GM10847 (cell line): ENCODE measurements around the gene NEURL1B.

ENCODE experiments used
- POLR2A ChIP-seq: IDR thresholded peaks from 2 replicates; pipeline ENCODE4 v1.6.1; 2011; ENCODE audit not compliant: insufficient read length; ENCODE audit errors: extremely low read depth

NEURL1B gene

GRCh38 chr5:172602783-172603231 lies 38.3 kb upstream of the NEURL1B start:
- no peak for TF ChIP-seq POLR2A

- no peak for TF ChIP-seq POLR2A
Observed at GRCh38 chr5:172603251-172603806, 37.7 kb upstream of the NEURL1B start.

DNA sequence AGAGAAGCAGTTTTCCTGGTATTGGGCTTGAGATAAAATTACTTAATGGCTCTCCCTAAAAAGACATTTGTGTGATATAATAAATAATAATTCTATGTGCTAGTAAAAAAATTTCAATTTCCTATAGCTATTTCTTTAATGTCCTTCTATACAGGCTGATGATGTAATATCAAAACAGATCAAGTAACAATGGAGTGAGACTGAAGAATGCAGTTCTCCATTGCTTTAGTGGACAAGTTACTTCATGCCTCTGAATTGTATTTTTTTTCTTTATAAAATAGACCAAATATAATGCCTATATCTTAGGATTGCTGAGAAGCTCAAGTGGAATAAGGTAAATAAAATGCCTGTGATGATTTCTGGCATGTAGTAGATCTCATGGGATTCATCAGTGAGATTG lies 35.6 kb upstream of the NEURL1B start:
- TF ChIP-seq POLR2A: no peak

- TF ChIP-seq POLR2A: no peak
Observed at GRCh38 chr5:172606156-172606785, 34.8 kb upstream of the NEURL1B start.

GRCh38 chr5:172607213-172607793 lies 33.8 kb upstream of the NEURL1B start:
- no peak for TF ChIP-seq POLR2A

DNA sequence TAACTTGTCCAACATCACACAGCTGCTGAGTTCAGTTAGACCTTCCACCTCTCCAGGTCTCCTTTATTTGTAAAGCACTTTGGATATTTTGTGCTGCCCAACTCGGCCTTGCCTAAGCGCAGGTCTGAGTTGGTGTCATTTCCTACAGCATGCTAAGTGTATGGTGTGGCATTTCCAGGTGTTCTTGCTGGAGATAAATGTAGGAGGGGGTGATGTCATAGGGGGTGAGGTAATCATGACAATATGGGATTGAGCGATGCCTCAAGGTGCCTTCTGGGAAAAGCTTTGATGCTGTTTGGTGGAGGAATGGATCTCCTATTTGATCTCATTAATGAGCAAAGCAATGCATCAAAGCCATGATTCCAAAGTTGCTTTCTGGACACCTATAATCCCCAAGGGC lies 32.3 kb upstream of the NEURL1B start:
- no peak for TF ChIP-seq POLR2A

DNA sequence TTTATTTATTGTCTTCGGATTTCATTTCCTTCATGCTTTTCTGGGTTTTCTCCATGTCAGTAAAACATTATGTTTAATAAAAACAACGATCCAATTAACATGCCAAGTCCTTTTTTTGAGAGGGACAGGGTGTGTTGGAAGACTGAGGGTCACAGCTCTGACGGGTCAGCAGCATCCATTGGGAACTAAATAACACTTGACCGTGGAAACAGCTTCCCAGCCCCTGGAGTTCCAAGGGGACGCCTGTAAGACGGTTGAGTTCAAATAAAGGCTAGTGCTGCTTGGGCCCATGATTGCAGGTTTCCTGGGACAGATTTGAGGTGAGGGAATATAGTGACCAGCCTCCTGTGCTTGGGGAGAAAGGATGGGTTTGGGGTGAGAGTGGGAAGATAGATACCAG lies 30.4 kb upstream of the NEURL1B start:
- no peak for TF ChIP-seq POLR2A

DNA sequence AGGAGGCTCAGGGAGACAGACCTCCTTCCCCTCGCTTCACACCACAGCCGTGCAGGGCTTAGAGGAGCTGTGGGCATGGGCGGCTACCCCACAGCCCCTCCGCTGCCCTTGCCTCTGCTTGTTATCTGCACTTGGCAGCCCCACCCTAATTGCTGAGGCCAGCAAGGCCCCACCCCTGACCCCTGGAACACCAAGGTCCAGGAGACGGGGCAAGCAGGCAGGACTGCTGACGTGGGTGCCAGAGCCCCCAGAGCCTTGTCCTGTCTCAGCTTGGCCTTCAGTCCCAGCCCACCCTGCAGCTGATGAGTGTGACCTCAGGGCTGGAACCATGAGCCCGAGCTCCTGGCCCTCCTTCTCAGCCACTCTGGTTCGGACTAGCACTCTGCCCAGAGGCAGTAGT lies 29.1 kb upstream of the NEURL1B start:
- TF ChIP-seq POLR2A: no peak

GRCh38 chr5:172612771-172613170 lies 28.3 kb upstream of the NEURL1B start:
- TF ChIP-seq POLR2A: no peak

- no peak for TF ChIP-seq POLR2A
Observed at GRCh38 chr5:172616136-172616535, 24.9 kb upstream of the NEURL1B start.

DNA sequence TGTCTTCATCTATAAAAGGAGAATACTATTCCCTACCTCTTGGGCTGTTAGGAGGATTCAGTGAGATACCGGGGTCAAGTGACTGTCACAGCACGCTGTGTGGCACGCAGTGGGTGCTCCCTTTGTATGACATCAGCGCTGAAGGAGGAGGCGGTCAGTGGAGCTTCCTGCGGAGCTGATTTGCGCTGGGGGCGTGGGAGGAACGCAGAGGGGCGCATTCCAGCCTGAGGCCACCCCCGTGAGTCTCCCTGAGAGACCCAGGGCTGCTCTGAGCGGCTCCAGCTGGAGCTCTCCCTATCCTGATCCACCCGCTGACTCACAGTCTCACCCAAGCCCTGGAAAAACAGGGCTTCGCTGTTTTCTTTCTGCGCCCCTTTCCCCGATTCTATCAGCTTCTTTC lies 24.3 kb upstream of the NEURL1B start:
- TF ChIP-seq POLR2A: no peak

GRCh38 chr5:172617817-172618216 lies 23.2 kb upstream of the NEURL1B start:
- TF ChIP-seq POLR2A: no peak

DNA sequence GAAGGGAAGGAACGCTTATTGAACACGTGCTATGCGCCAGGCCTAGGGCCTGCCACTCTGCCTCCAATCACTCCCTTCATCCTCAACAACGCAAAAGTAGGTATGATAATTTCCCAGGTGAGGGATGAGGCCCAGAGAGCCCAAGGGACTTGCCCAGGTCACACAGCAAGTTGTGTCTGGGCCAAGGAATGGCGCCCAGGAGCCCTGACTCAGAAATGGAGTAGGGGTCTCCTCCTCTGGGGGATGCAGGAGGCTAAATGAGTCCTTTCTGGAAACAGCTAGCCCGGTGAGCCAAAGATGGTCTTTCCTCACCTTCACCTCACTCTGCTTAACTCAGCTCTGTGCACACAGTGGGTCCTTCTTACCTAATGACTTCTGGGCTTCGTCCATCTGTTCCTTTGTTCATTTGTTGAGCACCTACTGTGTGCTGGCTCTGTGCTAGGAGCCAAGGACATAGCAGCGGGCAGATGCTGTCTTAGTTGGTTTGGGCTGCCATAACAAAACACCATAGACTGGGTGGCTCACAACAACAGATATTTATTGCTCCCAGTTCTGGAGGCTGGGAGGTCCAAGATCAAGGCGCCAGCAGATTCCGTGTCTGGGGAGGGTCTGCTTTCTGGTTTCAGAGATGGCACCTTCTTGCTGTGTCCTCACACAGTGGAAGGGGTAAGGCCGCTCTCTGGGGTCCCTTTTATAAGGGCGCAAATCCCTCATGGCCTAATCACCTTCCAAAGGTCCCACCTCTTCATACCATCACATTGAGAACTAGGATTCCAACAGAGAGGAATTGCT lies 22.3 kb upstream of the NEURL1B start:
- TF ChIP-seq POLR2A: no peak

GRCh38 chr5:172620506-172620905 lies 20.6 kb upstream of the NEURL1B start:
- TF ChIP-seq POLR2A: no peak

- TF ChIP-seq POLR2A: no peak
Observed at GRCh38 chr5:172622091-172623046, 18.7 kb upstream of the NEURL1B start.

GRCh38 chr5:172623313-172623980 lies 17.6 kb upstream of the NEURL1B start:
- no peak for TF ChIP-seq POLR2A
